CD4-positive, alpha-beta T cell treated with Interleukin-6 for 4 hours (primary cell): Measurements from ENCODE around the gene MYO3B.
"Not testable (repeated sequence)": the region's sequence is repeated elsewhere in the genome, so short reads cannot be mapped to it uniquely, and the experiment has no call there.

Source experiments
- DNase-seq: peaks from one replicate; pipeline ENCODE4 v3.0.0-alpha.2; 2020; ENCODE audit warnings: mixed read lengths

Gene MYO3B

DNA sequence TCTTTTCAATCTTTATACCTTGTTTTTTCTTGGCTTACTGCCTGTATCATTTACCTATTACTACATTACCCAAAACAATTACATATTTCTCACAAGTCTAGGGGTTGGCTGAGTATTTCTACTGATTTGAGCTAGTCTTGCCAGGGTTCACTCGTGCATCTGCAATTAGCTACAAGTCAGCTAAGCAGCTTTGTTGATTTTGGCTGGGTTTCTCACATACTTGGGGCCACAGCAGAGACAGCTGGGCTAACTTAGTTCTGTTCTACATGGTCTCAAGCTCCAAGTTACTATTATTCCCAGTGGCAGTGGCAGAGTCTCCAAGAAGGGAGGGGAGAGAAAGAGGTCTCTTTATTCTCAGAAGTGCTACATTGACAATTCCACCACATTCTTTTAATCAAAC is 482.5 kb downstream of the MYO3B start:
- DNase-seq: no peak

DNA sequence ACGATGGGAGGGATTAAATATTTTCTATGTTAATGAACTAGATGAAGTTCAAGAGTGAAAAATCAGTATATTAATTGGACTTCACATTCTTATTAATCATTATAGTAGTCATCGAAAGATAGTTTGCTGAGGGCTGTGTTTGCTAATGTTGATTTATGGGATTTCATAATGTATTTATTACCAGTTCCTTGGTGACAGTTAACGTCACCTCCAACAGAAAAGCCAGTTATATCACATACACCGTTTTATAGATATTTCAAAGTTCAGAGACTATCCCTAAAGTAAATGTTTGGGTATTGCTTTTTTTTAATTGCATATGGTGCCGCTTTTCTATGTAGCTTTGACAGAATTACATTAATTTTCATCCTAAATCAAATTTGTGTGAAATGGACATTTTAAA is 487.8 kb downstream of the MYO3B start:
- no peak for DNase-seq

DNA sequence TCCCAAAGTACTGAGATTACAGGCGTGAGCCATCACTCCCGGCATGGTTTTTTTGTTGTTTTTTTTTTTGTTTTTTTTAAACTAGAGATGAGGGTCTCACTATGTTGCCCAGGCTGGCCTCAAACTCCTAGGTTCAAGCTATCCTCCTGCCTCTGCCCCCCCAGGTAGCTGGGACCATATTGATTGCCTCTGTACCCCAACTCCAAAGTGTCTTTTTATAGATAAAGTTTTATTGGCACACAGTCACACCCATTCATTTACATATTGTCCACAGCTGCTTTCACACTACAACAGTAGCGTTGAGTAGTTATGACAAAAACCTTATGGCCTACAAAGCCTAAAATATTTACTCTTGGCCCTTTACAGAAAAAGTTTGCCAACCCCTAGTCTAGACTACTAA is 492.0 kb downstream of the MYO3B start:
- no peak for DNase-seq

DNA sequence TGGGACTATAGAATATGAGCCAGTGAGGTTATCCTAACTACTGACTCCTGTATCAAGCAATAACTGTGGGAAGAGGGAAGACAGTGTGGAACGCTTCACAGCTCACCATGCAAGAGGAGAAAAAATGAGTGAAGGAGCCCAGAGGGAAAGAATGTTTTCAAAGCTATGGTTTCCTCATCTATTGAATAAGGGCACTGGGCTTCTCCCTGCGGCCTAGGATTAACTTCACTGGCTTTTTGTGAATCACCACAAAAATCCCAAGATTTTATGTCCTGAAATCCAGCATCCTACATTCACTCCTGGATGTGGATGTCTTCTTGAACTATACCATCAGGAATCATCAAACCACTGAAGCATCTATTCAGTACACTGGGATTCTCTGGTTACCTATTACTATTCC is 492.7 kb downstream of the MYO3B start:
- no peak for DNase-seq

DNA sequence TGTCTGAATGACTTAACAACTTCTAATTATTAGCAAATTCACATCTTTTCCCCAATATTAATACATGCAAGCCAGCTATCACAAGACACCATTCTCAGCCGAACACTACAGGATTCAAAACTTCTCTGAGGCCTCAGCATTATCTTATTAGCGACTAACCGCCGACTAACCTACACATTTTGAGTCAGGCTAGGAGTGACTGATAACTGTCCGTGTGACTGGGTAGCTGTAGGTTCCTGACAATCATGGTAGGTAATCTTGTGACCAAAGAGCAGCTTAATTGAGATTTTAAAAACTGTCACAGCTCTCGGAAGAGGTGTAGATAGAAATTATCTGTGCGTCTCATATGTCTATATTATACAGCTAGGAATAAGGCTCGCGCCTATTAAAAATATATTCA is 493.1 kb downstream of the MYO3B start:
- no peak for DNase-seq

DNA sequence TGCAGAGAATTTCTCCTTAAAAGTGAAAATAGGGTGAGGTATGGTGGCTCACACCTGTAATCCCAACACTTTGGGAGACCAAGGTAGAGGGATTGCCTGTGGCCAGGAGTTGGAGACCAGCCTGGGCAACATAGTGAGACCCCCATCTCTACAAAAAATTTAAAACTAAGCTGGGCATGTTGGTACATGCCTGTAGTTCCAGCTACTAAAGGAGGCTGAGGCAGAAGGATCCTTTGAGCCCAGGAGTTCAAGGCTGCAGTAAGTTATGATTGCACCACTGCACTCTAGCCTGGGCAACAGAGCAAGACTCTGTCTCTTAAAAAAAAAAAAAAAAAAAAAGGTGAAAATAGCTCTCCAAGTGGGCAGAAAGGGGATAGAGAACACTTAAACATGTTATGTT is 496.3 kb downstream of the MYO3B start:
- not testable (repeated sequence) for DNase-seq

DNA sequence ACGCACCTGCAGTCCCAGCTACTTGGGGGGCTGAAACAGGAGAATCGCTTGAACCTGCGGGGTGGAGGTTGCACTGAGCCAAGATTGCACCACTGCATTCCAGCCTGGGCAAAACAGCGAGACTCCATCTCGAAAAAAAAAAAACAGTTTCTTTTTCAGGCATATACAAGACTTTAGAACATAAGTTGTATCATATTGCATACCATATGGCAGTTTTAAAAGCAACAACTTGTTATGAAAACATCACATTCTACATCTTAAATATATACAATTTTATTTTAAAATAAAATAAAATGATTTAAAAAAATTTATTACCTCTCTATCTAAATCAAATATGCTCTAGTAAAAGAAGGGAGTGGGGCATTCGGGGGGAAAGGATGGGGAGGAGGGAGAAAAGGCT is 497.8 kb downstream of the MYO3B start:
- no peak for DNase-seq

DNA sequence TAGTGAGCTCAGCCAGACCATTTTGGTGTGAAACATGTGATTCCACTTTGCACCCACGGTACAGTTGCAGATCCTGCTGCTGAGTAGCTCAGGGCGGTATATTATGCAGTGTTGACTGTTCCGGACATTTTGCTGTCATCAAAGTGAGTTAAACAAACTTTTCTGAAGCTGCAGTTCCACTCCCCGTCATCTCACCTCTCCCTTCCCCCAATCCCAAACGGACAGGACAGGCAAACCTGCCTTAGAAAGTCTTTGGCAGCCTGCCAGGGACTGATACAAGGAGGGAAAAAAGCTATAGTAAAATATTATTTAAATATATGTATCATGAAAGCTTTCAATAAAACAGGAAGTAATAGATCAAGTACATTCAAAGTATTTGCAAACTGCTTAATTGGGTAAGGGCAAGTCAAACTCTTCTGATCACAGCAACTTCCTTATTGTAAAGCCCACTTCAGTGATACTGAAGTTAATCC is 501.7 kb downstream of the MYO3B start:
- no peak for DNase-seq

DNA sequence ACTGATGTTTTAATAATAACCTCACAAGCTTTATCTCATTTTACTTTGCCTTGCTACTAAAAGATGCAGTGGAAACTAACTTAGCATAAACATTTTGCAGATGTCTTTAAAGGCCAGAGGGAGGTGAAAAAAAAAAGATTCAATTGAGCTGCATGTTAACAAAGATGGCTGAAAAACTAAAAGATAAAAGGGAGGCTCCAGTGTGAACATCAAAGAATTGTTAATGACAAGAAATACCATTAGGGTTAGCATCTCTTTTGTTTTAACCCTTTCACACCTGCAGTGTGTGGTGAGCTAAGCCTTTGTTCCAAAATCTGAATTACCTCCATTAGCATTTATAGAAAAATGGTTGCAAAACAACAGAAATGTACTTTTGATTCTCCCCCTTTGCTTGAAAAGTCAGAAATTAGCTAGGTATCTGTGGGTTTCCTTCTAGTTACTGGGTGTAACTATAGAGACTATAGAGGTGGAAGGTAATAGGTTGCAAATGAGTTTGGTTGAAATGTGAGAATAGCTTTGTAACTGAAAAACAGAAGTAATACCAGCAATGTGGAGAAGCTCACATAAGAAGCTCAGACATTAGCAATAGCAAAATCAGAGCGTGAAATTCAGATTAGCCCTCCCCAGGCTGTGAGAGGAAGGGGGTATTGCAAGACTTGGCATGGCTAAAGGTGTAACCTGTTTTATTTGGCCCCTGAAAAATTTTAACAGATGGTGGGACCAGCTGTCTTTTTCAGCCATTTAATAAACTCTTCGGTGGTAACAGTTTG is 502.4 kb downstream of the MYO3B start:
- DNase-seq: no peak

DNA sequence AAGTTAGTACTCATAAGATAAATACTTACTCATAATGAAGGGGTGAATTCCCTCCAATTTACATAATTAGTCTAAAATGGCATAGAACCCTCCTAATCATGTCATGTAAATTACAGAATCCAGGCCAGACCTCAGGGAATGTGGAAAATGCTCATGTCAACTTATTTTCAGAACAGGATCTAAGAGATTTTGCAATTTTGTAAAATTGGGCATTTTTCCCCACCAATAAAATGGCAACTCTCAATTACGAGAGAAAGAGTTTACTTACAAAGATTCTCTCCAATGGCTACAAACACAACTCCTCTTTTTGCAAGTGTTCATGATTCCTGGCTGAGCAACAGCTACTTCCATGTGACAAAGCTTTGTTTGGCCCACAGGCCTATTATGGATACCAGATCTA is 503.4 kb downstream of the MYO3B start:
- no peak for DNase-seq

DNA sequence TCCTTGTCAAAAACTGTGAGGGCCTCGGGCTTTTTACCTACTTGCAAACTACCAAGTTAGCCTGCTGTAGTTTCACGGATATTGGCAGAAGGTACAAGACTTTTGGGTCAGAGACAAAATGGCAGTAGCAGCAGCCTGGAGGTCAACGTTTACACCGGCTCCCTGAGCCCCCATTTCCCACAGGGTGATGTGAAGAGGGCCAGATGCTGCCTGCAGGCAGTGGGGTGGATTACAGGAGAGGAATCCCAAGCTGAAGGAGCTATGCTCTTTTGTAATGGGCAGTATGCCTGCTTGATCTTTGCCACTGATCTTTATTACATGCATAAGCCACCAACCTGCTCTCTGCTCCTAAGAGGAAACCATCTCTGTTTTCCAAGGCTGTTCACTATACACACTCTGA is 507.6 kb downstream of the MYO3B start:
- DNase-seq: no peak

DNA sequence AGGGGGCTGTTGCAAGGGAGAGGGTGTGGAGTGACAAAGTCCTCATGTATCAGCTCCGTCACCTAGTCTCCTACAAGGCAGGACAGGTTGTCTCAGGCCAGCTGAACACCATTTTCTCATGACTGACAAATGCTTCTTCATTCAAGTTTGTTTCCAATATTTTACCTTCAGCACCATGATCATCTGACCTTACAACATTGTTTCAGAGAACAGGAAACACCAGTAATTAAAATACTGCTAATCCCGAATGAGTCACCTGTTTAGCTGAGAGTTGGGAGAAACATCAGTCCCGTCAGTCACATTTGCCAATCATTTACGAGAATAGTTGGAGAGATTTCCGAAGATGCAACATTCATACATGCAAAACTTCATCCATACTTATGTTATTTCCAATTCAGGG is 511.5 kb downstream of the MYO3B start:
- DNase-seq: no peak

DNA sequence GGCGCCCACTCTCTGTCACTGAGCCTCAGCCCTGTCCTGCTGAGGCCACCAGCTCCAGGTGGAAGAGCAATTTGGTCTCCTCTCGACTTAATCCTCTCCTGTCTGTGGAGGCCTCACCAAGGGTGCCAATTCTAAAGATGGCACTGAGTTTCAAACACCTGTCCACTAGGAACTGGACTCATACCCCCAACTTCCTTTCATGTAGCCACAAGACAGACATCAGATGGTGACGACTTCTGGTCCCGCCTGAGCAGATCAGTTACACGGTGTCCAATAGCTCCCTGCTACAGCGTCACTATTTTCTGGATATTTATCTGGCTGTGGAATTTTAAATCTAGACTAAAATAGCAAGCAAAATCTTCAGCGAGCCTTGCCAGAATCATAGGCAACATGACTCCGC is 512.7 kb downstream of the MYO3B start:
- DNase-seq: no peak

DNA sequence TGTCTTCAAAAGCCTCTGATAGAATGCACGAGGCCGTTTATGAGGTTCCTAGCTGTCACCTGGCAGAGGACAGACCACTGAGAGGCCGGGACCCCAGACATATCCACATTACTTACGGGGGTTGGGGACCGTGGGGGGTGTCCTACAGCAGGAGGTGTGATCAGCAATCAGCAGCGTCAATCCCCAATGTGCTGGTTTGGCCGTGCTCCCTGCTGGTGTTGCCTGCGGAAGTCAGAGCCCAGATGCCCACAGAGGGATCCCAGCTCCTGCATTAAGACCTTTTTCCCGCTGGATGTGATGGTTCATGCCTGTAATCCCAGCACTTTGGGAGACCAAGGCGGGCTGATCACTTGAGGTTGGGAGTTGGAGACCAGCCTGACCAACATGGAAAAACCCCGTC is 516.4 kb downstream of the MYO3B start:
- no peak for DNase-seq

DNA sequence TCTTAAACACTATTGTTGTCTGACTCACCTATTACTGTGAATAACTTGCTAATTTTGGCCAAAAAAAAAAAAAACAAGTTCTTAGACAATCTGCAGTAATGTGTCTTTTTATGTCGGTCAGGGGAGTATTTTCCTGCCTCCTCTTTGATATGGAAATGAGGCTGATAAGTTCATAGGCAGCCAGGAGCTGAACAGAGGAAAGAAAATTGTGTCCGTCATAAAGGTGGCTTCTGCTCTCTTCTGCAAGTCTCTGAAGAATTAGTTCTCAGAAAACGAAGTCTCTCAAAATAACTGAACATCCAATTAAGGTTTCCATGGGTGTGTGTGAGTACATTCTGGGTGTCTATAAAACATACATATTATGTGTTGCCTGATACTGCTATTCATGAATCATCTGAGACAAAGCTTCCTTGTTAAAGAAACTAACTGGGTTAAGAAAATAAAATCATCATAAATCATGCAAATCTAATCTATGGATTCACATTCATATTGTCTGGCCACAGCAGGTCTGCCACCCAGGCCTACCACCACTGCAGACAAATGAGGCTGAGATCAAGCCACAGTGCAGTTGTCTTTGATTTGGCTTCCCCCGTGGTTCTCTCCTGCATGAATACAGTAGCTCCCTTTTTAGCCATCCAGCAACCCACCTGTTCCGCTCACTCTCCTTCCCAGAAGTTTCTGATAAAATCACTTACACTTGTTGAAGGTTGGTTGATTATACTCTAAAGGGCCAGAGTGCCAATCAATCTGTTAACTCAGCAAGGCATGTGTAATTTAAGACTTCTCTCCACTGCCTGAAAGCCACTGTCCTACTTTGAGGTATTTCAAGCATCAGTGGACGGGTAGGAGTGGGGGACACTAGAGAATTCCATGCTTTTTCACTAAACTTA is 517.8 kb downstream of the MYO3B start:
- no peak for DNase-seq

DNA sequence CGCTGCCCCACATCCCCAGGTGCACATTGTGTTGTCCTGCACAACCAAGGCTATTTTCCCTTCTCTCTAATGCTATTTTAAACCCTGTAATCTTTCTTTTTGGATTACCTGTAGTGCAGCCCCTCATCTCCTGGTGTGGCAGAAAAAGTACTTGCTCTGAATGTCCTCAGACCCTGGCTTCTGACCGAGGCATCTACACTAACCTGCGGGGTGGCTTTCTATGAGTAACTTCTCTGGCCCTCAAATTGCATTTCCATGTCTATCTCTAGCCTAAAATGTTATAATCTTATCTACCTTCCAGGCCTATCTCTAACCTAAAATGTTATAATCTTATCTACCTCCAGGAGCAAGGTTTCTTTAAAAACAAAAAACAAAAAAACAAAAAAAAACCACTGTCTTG is 519.0 kb downstream of the MYO3B start:
- no peak for DNase-seq

DNA sequence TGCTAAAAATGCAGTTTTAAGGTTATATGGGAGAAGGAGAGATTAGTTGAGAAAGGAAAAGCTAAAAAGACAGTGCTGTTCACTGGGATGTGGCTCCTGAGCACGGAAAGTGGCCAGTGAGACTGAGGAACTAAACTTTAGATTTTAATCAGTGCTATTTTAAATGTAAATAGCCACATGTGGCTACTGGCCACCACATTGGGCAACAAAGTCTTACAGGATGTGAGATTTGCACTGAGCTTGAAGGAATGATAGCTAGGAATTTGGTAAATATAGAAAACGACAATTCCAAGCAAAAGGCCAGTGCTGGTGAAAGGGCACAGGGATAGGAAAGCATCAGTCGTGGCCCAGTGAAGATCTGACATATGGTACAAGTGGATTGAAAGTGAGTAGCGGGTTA is 523.1 kb downstream of the MYO3B start:
- no peak for DNase-seq

DNA sequence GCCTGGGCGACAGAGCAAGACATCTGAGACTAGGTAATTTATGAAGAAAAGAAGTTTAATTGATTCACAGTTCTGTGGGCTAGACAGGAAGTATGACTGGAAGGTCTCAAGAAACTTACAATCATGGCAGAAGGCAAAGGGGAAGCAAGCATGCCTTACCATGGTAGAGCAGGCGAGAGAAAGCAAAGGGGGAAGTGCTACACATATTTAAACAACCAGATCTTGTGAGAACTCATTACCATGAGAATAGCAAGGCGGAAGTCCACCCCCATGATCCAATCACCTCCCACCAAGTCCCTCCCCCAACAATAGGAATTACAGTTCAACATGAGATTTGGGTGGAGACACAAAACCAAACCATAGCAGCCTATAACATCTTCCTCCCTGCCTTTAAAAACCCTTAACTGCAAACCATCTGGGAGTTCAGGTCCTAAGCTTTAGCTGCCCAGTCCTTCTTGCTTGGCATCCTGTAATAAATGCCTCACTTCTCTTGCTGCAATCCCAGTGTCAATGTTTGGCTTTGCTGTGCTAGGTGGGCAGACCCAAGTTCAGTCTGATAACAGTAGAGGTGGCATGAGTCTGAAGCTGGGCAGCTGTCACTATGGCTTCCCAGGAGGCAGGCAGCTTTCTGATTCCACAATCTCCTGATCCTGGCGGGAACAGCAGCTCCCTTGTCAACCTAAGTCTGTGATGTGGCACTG is 526.0 kb downstream of the MYO3B start:
- DNase-seq: no peak
